Sigmoid colon (tissue), 3 donors: ENCODE results near the gene HELZ.

Source experiments
- CTCF ChIP-seq, 4 experiments: fragments of 450-650 bp in 3 of 4; fragments of 200-600 bp in 1 of 4; IDR thresholded peaks; one replicate each; pipeline ENCODE4 v1.5.1; 2016 to 2019; ENCODE audit warnings: antibody characterized with exemption in 4 of 4, mild to moderate bottlenecking in 3 of 4, moderate library complexity in 2 of 4
- POLR2A ChIP-seq, 2 donors: fragments of 450-650 bp; IDR thresholded peaks; one replicate each; pipeline ENCODE4 v1.6.1; 2016; ENCODE audit warnings: antibody characterized with exemption in 2 of 2, mild to moderate bottlenecking in 2 of 2, moderate library complexity in 2 of 2

- no peak for TF ChIP-seq CTCF (IDR thresholded peaks at IDR 0.05)
- TF ChIP-seq POLR2A (IDR thresholded peaks at IDR 0.05): no peak
These were observed 88.5 kb downstream of the HELZ start for GRCh38 chr17:67156269-67157199.
